PC-9 (cell line): ENCODE results near the gene TMTC2.

Source experiments
- EZH2 ChIP-seq: fragments of 200-600 bp; sonication (generic); IDR thresholded peaks from 2 replicates; pipeline ENCODE4 v1.8.0; 2017; ENCODE audit warnings: antibody characterized with exemption, low read depth
- TF ChIP-seq, protein P1 (sequence below): fragments of 200-600 bp; sonication (generic); conservative IDR thresholded peaks from 2 replicates; pipeline ENCODE4 v1.6.1; 2017; ENCODE audit warnings: mixed run types, antibody characterized with exemption, mild to moderate bottlenecking, moderate library complexity

DNA sequence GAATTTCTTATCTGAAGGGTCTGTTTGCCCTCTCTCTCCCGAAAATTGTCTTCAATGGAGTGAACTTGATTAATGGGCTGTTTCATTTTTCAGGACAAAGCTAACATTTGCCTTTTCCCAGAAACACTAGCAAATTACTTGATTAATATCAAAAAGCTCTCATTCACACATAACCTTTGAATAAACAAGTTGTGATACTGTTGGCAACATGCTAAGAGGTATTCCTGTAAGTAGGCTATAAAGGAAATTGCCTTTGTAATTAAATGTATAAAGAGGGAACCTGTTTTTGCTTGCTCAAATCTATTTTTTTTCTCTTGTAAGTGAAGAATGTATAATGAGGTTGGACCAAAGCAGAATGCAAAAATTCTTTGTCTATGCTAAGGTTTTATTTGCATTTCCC is 457.2 kb downstream of the TMTC2 start:
- TF ChIP-seq, protein P1, sequence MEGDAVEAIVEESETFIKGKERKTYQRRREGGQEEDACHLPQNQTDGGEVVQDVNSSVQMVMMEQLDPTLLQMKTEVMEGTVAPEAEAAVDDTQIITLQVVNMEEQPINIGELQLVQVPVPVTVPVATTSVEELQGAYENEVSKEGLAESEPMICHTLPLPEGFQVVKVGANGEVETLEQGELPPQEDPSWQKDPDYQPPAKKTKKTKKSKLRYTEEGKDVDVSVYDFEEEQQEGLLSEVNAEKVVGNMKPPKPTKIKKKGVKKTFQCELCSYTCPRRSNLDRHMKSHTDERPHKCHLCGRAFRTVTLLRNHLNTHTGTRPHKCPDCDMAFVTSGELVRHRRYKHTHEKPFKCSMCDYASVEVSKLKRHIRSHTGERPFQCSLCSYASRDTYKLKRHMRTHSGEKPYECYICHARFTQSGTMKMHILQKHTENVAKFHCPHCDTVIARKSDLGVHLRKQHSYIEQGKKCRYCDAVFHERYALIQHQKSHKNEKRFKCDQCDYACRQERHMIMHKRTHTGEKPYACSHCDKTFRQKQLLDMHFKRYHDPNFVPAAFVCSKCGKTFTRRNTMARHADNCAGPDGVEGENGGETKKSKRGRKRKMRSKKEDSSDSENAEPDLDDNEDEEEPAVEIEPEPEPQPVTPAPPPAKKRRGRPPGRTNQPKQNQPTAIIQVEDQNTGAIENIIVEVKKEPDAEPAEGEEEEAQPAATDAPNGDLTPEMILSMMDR: no peak
- no peak for TF ChIP-seq EZH2
